RWPE1 (cell line): Measurements from ENCODE around the gene MADD.
"Not testable (repeated sequence)": the region's sequence is repeated elsewhere in the genome, so short reads cannot be mapped to it uniquely, and the experiment has no call there.

Source experiments
- CTCF ChIA-PET: fragments of 350-600 bp; sonication (Branson Sonifier 250); formaldehyde crosslinking; extraction: SDS; loops from one replicate; lab custom pipeline; 2021; lab: Yijun Ruan, JAX
- POLR2A ChIA-PET: fragments of 400-600 bp; formaldehyde crosslinking; extraction: SDS; loops from one replicate; lab custom pipeline; 2020; ENCODE audit warnings: antibody characterized with exemption; ENCODE audit not compliant: low non-redundant PET; lab: Yijun Ruan, JAX
- DNase-seq: peaks from one replicate; pipeline ENCODE4 v3.0.0; 2012; ENCODE audit warnings: low spot score
- H3K27ac ChIP-seq: fragments of 450-650 bp; 2 replicates; pipeline ENCODE4 v1.5.1; 2017
- CTCF ChIP-seq: fragments of 450-650 bp; conservative IDR thresholded peaks from 2 replicates; pipeline ENCODE4 v1.5.1; 2017; ENCODE audit warnings: low read depth, mild to moderate bottlenecking

MADD gene

GRCh38 chr11:47299078-47299477 lies 29.1 kb downstream of the MADD start:
- CTCF ChIA-PET: no interaction called here
- POLR2A ChIA-PET: no interaction called here
- TF ChIP-seq CTCF: no peak

GRCh38 chr11:47302853-47303252 lies 32.9 kb downstream of the MADD start:
- no peak for TF ChIP-seq CTCF

More at GRCh38 chr11:47299078-47299477, 29.1 kb downstream of the MADD start:
- no peak for DNase-seq
- no peak overlapping the region for H3K27ac ChIP-seq

GRCh38 chr11:47305734-47306483 lies 36.0 kb downstream of the MADD start:
- DNase-seq: no peak
- no peak for TF ChIP-seq CTCF
- ChIA-PET CTCF (no interaction called here), POLR2A (no interaction called here)
- peak overlapping the region; percentile 21; the same call in 1 of the 2 replicates for H3K27ac ChIP-seq

More at GRCh38 chr11:47302853-47303252, 32.9 kb downstream of the MADD start:
- DNase-seq: no peak
- ChIA-PET POLR2A (no interaction called here), CTCF (no interaction called here)
- no peak overlapping the region for H3K27ac ChIP-seq

- ChIA-PET CTCF (no interaction called here), POLR2A (no interaction called here)
- peak overlapping the region; percentile 21; the same call in 1 of the 2 replicates for H3K27ac ChIP-seq
- DNase-seq: no peak
- TF ChIP-seq CTCF: no peak
Measured at GRCh38 chr11:47306484-47306844, 36.5 kb downstream of the MADD start.

- TF ChIP-seq CTCF: no peak
- POLR2A ChIA-PET: interaction anchor here (0.5 to 0.6 kb wide), 2 partner anchors 19 to 72 kb away, joined by 3 to 4 read pairs; no protein-coding TSS in a partner anchor
- CTCF ChIA-PET: interaction anchor here (0.6 kb wide), 1 partner anchor 104 kb away, joined by 3 read pairs; no protein-coding TSS in a partner anchor
- no peak overlapping the region for H3K27ac ChIP-seq
- DNase-seq: no peak
Measured at GRCh38 chr11:47308050-47308823, 38.3 kb downstream of the MADD start.

- ChIA-PET POLR2A (no interaction called here), CTCF (no interaction called here)
- no peak overlapping the region for H3K27ac ChIP-seq
- DNase-seq: no peak
- no peak for TF ChIP-seq CTCF
Measured at GRCh38 chr11:47314992-47315391, 45.1 kb downstream of the MADD start.

- POLR2A ChIA-PET, DNase-seq, H3K27ac ChIP-seq, CTCF ChIA-PET: not testable (repeated sequence)
Measured at GRCh38 chr11:47316501-47316900, 46.6 kb downstream of the MADD start.
